B cell (primary cell): ENCODE measurements around the gene FKBP6.
"Not testable (repeated sequence)": the region's sequence is repeated elsewhere in the genome, so short reads cannot be mapped to it uniquely, and the experiment has no call there.

Experiments
- CTCF ChIP-seq: fragments of 200-600 bp; IDR thresholded peaks from one replicate; pipeline ENCODE4 v1.8.0; 2022; ENCODE audit warnings: antibody characterized with exemption, mild to moderate bottlenecking
- EZH2 ChIP-seq: IDR thresholded peaks from 2 replicates; pipeline ENCODE4 v1.6.1; 2012; ENCODE audit warnings: borderline replicate concordance, low read depth, mild to moderate bottlenecking, moderate library complexity, low read length; ENCODE audit not compliant: insufficient read depth, poor library complexity, severe bottlenecking

GRCh38 chr7:73311421-73311820 is 16.5 kb upstream of the FKBP6 start:
- TF ChIP-seq CTCF, EZH2: not testable (repeated sequence)
